Measurements from ENCODE around the gene GNB1.

GNB1 gene

DNA sequence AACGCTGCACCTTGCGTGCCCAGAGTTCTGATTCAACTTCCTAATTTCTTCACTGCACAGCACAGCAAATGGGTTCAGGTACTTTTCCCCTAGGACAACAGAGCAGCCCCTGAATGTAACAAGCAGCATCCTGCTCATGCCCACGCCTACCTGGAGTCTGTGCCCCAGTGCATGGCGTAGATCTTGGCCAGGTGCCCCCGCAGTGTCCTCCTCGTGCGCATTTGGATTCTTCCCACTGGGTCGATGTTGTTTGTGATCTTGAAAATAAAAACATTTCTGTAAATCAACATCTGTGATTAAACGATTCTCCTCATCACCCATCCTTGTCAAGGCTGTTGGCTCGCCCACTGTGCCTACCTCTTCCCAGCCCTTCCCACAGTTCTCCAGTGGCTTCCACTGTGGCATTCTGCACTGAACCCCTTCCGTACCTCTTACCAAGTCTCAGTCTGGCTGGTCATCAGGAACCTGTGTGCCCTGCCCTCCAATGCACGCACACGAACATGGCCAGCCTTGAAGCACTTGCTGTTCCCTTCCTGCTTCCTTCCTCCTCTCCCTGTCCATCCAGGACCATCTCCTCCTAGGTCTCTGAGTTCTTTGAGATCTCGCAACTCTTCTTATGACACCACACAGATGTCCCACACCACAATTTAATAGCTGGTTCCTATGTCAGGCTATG, 75.1 kb downstream of the GNB1 start:
- DNase-seq, result no peak

DNA sequence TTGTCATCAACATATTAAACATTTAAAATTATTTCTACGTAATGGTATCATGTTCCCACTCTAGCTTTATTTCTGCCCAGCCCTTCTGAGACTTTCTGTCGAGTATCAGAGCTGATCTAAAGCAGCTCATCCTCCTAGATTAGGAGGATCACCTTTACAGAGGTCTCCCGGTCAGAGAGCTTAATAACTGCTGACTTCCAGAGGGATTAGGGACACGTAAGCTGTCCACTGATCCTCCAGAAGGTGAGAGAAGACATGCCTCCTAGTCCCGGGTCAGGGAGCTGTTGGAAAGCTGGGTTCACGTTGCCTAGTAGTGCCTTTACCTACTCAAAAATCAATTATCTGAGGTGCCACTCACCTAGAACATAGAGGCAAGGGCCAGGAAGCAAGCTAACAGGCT, 81.4 kb downstream of the GNB1 start:
- DNase-seq, result no peak

DNA sequence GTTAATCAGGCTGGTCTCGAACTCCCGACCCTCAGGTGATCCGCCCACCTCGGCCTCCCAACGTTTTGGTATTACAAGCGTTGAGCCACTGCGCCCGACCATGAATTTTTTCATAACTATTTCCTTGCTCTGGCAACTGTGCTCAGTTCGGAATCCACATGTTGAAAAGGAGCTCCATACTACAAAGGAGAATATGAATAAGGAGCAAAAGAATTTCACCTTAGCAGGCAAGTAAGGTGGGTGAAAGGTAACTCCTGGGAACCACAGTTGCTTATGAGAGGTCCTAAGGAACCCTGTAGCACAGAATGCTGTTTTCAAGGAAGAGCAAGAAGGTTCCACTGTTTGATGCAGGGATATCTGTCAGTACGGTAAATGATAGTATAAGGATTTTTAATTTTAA, 82.7 kb downstream of the GNB1 start:
- DNase-seq, result no peak

DNA sequence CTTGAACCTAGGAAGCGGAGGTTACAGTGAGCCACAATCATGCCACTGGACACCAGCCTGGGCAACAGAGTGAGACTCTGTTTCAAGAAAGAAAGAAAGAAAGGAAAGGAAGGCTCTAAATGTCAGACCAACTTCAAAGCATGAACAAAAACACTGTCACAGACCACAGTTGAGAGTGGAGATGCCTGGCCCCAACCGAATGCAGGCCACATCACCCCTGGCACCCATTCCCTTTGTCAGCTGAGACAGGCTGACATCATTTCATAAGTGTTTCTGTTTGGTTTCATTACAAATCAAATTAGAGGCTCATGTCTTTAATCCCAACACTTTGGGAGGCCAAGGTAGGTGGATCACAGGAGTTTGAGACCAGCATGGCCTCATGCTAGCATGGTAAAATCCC, 84.0 kb downstream of the GNB1 start:
- DNase-seq, result no peak

DNA sequence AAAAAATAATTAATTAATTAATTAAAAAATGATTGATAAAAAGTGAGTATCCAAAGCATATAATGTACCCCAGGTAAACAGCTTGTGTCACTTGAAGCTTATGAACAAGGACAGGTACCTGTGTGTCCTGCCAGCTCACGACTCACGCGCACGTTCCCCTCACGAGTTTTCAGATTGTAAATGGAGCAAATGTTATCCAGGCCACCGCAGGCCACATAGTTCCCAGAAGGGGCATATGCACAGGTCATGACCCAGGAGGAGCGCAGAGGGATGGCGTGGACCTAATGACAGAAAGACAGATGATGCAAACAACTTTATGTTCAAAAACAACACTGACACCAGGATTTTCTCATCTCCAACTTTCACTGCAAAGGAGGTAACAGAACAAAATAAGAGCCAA, 86.6 kb downstream of the GNB1 start:
- no peak for DNase-seq

DNA sequence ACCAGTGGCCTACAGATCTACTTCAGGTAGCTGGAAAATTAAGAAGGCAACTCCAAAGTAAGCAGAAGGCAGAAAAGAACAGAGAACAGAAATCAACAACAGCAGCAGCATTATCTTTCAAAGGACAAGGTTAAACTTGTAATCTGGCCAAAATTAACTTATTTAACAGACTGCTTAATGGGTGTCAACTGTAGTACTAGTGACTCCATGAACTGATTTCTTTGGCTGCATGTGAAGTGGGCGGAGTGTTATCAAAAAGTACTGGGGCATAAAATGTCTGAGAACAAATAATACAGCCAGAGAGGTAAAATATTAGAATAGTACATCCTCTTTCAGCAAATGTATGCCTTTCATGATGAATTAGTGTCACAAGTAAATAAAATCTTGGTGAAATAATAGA, 88.0 kb downstream of the GNB1 start:
- DNase-seq, result no peak

DNA sequence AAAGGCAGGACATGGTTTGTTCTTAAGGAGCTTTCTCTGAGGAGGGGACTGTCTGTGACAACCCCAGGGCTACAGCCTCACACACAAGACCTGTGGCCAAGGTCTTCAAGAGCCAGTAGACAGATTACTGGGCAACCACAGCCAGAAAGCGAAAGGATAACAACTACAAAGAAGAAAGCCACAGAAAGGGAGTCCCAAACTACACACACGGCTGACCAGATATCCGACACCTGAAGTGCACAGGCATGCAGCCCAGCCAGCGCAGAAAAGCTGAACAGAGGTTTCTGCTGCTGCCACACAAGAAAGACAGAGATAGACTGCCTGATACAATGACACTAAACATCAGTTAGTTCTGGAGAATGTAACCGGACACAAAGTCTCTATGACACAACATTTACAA, 91.2 kb downstream of the GNB1 start:
- DNase-seq, result no peak

DNA sequence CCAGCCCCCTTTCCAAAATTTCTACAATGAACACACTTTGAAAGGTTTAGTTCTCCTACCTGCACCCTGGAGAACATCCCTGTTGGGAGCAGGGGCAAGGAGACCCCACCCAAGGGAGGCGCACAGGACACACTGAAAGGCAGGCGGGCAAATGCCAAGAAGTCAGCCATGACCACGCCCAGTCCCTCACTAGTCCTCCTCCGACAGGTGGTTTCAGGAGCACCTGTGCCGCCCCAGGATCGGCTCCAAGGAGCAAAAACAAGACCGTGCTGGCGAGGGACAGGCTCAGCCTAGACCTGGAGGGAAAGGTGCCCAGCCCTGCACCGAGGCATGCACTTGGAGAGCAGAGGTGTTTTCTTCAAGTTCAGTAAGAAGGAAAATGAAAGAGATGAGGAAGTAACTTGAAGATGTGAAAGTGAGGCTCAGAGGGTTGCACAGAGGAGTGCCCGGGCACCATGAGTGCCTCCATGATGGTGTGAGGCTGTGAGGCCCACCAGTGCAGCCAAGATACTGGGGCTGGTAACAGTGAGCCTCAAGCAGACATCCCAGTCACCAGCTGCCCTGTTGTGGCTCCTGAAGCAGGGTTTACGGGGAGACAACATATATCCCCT, 93.1 kb downstream of the GNB1 start:
- DNase-seq, result no peak

DNA sequence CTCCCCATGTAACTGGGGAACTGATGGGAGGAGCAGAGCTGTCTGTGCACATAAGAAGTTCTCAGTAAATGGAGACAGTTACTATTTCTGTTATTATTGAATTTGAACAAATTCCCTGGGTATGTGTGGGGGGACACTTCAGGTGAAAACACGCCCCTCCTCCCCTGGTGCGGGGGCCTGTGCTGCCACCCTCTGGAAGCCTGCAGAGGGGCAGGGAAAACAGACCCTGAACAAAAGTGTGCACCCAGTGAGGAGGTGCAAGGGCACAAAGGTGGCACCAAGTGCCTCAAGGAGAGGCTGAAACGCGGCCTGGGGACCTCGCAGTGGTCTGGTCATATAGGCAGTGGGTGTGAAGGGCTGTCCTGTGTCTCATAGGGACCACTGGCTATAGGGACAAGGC, 94.4 kb downstream of the GNB1 start:
- no peak for DNase-seq

DNA sequence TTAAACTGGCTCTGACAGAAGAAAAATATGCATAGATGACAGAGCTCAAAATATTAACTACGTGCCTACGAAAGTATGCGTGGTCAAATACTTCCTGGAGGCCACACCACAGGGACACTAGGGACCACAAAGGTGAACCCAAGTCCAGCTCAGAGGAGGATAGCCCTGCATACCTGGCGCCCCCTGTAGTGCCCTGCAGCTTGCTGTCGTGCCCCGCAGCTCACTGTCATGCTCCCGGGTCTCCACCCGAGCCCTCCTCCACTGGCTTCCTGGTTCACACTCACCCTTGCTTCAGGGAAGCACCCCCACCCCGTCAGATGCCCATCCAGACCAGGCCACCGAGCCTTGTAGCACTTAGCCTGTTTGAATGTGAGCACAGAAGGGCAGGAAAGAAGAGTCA, 95.9 kb downstream of the GNB1 start:
- no peak for DNase-seq

DNA sequence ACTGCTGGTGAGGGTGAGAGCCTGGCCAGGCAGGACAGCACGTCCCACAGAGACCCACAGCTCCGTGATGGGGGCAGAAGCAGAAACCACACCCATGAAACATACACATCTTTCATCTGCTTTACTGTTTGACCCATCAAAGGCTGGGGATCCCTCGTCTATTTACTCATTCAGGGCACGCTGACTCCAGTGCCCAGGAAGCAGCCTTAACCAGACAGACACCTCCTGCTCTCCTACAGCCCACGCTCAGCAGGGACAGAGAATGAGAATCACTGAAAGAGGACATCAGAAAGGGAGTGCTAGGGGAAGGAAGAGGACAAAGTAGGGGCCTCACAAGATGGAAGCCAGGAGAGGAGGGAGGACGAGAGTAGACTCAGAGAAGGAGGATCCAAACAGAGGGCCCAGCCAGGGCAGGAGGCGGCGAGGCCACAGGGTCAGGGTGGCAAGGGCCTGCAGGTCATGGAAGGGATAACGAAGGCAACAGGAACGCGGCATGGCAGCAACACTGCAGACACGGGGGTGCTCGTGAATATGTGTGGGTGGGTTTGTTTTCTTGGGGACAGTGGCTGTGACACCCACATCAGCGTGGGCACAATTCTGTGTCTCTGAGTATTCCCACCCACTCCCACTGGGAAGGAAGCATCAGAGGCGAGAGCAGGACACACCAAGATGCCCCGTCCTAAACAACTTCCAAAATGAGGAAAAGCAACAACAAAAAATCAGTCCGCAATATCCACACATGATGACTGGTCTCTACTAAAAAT, 97.2 kb downstream of the GNB1 start:
- no peak for DNase-seq

DNA sequence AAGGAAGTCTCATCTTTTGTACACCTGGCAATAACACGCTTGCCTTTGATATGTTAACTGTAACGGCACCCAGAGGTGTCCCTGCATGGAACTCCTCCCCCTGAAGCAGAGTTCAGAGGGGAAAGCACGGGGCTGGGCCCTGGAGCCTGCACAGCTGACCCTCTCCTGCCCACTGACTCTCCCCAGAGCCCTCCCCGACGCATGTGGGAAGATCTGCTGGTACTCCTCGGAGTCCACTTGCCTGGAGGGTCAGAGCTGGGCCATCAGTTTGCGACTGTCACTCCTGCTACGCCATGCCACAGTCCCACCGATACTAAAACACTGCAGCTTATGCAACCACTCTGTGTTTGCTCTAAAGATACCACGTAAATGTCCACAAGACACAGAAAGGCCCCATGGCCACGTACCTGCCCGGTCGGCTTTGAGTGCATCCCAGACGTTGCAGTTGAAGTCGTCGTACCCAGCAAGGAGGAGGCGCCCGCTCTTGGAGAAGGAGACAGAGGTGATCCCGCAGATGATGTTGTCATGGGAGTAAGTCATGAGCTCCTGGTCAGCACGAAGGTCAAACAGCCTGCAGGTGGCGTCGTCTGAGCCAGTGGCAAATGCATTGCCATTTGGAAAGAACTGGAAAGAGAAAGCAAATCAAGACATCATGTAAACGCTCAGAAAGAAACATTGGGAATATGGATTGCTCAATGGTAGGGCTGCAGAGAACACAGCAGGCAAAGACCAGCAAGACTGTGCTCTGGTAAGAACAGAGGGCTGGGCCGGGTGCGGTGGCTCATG, 102.0 kb downstream of the GNB1 start:
- DNase-seq, result no peak

DNA sequence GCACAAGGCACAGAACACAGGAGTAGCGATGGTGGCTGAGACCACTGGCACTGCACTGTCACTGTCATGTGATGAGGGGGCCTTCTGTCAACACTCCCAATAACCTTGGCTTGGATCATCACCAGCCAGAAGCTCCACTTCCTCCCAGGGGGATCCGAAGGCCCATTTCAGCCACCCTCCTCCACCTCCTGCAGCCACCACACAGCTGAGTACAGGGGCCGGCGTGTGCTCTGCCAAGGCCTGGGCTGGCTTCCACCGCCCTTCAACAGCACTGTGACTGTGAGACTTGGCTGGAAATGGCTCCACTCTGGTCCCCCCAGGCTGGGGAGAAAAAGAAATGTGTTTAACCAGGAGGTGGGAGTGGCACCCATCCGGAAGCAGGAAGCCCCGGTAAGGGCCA, 102.8 kb downstream of the GNB1 start:
- DNase-seq, result no peak

DNA sequence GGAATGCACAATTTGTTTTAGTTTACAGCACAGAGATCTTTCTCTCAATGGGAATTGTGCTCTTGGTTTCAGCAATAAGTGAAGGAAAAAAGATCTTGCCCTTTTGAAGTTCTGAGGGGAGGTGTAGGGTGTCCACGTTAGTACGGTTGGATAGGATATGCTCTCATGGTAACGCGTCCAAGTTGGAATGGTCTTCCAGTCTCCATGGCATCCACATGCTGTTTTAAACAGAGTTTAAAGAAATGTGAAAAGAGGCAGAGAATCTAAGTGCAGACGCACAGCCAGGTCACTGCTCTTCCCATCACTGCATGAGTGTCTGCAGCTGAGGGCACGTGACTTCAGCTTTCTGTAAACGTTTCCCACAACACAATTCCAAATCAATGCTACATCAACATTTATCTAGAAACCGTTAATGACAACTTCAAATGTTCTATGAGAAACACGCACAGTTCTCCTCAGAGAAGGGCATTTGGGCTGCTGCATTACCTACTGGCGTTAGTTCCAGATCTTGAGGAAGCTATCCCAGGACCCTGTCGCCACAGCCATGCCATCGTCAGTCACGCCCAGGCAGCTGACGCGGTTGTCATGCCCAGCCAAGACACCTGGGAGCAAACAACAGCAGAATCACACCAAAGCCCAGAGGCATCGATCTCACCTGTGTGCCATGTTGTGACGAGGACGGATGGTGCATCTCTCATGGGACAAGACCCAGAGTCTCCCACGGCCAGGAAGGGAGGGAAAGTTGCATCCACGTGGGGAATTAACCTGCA, 103.9 kb downstream of the GNB1 start:
- DNase-seq, result no peak

DNA sequence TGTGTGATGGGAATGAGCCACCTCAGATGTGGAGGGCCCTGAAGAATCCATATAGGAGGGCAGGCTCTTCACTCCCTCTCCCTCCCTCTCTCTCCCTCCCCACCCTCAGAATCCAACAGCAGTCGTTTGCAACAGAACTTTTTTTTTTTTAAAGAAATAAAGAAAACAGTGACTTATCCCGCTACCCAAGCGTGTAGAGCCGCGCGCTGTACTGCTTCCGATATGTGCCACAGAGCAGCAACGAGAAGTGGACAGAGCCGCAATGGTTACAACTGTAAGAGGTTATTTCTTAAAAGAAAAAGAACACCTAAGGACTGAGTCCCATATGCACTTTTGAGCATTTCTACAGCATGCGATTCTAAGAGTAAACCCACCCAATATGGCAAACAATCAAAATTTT, 105.2 kb downstream of the GNB1 start:
- no peak for DNase-seq

DNA sequence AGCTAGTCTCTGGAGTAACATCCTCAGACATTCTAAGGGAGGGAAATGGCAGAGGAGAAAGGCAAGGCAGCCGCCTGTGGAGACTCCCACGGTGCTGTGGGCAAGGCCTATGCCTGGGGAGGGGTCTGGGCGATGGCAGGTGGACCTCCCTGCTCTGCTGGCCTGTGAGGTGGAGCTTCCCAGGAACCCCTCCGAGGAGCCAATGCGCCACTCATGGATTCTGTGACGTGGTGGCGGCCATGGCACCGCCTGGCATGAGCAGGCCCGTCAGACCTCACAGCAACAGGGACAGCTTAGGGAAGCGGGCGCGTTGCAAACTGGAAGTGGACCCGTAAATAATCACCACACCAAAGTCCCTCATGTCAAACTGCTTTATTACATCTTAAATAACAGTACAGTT, 106.0 kb downstream of the GNB1 start:
- DNase-seq, result no peak

DNA sequence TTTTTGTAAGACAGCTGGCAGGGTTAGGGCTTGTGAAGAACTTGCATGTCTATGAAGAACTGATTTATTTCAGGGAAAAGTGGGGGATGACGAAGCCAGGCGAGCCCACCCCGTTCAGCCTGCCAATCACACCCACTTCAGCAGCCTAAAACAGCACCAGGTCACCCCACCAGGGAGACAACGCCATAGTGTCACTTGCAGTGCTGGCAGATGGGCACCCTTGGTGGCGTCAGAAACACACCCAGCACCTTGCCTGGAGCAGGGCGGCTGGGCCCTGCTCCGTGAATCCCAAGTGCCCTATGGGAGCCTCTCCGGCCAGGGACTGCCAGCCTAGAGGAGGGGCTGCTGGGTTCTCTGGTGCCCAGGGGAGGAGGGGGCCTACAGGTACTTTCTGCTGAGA, 107.6 kb downstream of the GNB1 start:
- DNase-seq, result no peak

DNA sequence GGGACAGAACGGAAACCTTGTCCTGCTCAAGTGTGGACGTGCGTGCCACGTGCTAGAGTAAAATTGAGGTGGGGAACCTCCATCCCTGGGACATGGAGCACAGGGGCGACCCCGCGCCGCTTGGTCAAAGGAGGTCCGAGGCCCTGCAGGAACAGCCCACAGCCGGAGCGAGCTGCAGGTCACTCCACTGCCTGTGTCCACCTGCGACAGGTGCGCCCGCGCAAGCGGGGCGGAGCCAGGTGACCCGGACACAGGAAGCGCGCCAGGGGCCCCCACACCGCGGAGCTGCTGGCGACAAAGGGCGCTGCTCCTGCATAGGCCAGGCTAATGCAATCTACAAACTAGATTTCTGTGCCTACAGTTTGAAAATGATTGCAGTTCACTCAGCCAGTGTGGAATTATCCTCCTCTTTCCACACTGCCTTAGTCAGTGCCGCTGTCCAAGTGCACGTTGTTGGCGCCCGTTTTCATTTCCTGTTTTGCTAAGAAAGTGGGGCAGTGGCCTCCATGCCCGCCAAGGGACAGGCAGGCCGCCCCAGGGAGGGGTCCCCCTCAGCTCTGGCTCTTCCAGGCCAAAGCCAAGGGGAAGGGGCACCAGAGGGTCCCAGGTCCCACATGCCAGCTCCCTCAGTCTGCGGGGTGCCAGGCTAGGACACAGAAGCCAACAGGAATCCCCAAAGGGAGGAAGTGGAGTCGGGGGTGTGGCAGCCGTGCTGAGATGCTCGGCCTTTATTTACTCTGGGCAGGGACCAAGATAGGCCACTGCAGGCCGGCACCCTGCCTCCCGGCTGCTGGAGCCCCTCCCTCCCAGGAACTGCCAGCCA, 108.3 kb downstream of the GNB1 start:
- peak in 1 of 2 donors; percentile 31 for DNase-seq

DNA sequence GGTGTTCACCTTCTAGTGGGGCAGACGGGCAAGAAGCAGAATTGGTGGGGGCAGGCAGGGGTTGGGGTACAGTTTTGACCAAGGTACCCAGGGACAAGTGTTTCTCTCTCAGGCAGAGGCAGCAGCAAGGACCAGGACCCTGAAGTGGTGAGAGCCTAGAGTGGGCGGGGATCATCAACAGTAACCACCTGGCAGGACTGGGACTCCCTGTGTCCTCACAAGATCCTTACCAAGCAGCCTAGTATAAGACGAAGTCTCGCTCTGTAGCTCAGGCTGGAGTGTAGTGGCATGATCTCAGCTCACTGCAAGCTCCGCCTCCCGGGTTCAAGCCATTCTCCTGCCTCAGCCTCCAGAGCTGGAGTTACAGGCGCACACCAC, 109.4 kb downstream of the GNB1 start:
- DNase-seq, result no peak

DNA sequence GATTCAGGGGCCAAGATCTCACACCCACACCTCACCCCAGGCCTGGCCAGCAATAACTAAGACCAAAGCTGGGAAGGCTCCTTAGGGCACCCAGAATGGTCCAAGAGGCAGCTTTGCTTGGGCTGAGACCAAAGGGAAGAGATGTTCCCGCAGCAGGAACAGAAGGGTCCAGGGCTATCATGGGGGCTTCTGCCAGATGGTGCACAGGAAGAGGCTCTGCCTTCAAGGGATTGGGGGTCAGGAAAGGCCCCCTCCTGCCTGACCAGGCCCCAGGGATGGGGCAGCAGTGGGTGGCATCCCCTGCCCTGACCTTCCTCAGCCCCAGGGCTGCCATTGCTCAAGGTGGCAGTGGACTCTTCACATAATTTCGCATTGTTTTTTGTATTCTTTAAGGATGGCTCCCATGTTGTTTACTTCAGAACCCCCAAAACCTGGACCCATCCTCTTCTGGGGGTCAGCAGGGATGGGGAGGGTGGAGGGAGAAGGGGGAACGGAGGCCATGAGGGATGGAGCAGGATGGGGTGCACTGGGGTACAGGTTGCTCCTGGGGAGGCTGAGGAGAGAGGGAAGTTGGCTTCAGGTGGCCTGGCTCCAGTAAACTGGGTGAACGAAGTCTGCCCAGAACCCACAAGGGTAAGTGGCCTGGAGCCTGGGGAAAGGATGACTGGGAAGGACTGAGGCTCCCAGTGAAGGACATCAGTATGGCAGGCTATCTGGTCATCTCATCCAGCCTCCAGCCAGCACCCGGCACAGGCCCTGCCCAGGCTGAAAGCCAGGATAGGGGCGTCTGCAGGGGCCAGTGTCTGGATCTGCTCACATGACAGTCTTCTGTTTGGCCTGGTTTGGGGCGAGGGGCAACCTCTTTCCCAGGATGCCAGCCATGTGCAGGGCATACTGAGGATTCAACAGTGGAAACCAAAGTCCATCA, 110.0 kb downstream of the GNB1 start:
- no peak for DNase-seq

Measured in stimulated activated CD4-positive, alpha-beta T cell treated with anti-CD3 and anti-CD28 coated beads, Interleukin-2, amount 100 ng/mL, for 24 hours (primary cell).